Keratinocyte (primary cell): Measurements from ENCODE around the gene FGF12. TPM values are rescaled to one million over a fixed set of nuclear protein-coding genes. Genes with fewer than 3 reads are reported as not detected.

Experiments
- DNase-seq: peaks from one replicate; pipeline ENCODE4 v3.0.0-alpha.2; 2011; ENCODE audit warnings: low read depth, missing footprints, low spot score
- FAIRE-seq: peaks from 2 replicates; lab custom pipeline; 2011; peaks lifted over from hg19 to GRCh38; lab: Jason Lieb, UNC
- H2AFZ ChIP-seq: 2 replicates; pipeline ENCODE4 v1.6.0; 2012; ENCODE audit warnings: low read length, control low read depth, inconsistent platforms; ENCODE audit not compliant: control insufficient read depth
- H3K27ac ChIP-seq: 2 replicates; pipeline ENCODE4 v1.5.1; 2011; ENCODE audit warnings: low read length; ENCODE audit not compliant: control insufficient read depth, insufficient read depth
- H3K27me3 ChIP-seq: 3 replicates; pipeline ENCODE4 v1.6.0; 2011; ENCODE audit warnings: low read length; ENCODE audit not compliant: control insufficient read depth, insufficient read depth; ENCODE audit errors: extremely low read depth
- H3K36me3 ChIP-seq, 2 experiments: 2 replicates in 1 of 2; 3 replicates in 1 of 2; pipeline ENCODE4 v1.5.1; 2011; ENCODE audit warnings: low read length in 2 of 2, mild to moderate bottlenecking in 1 of 2; ENCODE audit not compliant: control insufficient read depth in 2 of 2, insufficient read depth in 2 of 2; ENCODE audit errors: extremely low read depth in 1 of 2
- H3K4me1 ChIP-seq: 3 replicates; pipeline ENCODE4 v1.5.1; 2011; ENCODE audit warnings: low read length; ENCODE audit not compliant: control insufficient read depth, insufficient read depth; ENCODE audit errors: extremely low read depth
- H3K4me2 ChIP-seq: 3 replicates; pipeline ENCODE4 v1.6.0; 2011; ENCODE audit warnings: low read depth, low read length; ENCODE audit not compliant: control insufficient read depth, insufficient read depth; ENCODE audit errors: extremely low read depth
- H3K4me3 ChIP-seq, 3 experiments: fragments of 200-600 bp in 1 of 3; sonication (generic) in 1 of 3; 2 replicates in 2 of 3; 3 replicates in 1 of 3; pipeline ENCODE4 v1.5.1; 2011 to 2016; ENCODE audit warnings: low read length in 3 of 3, mild to moderate bottlenecking in 3 of 3, control low read depth in 2 of 3, inconsistent platforms in 1 of 3, low read depth in 1 of 3, mixed read lengths in 1 of 3, mixed run types in 1 of 3, moderate library complexity in 1 of 3; ENCODE audit not compliant: control insufficient read depth in 2 of 3, insufficient read depth in 2 of 3; ENCODE audit errors: extremely low read depth in 1 of 3
- H3K79me2 ChIP-seq: 2 replicates; pipeline ENCODE4 v1.6.0; 2012; ENCODE audit warnings: low read length; ENCODE audit not compliant: control insufficient read depth, insufficient read depth
- H3K9ac ChIP-seq: 3 replicates; pipeline ENCODE4 v1.6.0; 2011; ENCODE audit warnings: low read length; ENCODE audit not compliant: control insufficient read depth, insufficient read depth; ENCODE audit errors: extremely low read depth
- H3K9me1 ChIP-seq: 3 replicates; pipeline ENCODE4 v1.6.0; 2011; ENCODE audit warnings: low read length; ENCODE audit not compliant: control insufficient read depth, insufficient read depth; ENCODE audit errors: extremely low read depth
- H3K9me3 ChIP-seq: 2 replicates; pipeline ENCODE4 v1.5.1; 2012; ENCODE audit warnings: low read depth, low read length; ENCODE audit not compliant: control insufficient read depth
- H4K20me1 ChIP-seq: 3 replicates; pipeline ENCODE4 v1.6.0; 2011; ENCODE audit warnings: low read length; ENCODE audit not compliant: control insufficient read depth, insufficient read depth; ENCODE audit errors: extremely low read depth
- CTCF ChIP-seq, 3 experiments: IDR thresholded peaks in 1 of 3; conservative IDR thresholded peaks in 1 of 3; optimal IDR thresholded peaks in 1 of 3; 2 replicates in 2 of 3; 3 replicates in 1 of 3; pipeline versions ENCODE3 to v1.5.1; 2011; ENCODE audit warnings: low read length in 3 of 3, mild to moderate bottlenecking in 3 of 3, moderate library complexity in 2 of 3, control low read depth in 1 of 3, inconsistent platforms in 1 of 3; ENCODE audit not compliant: insufficient read depth in 2 of 3; ENCODE audit errors: extremely low read depth in 1 of 3
- EZH2 ChIP-seq: IDR thresholded peaks from one replicate; pipeline ENCODE4 v1.6.1; 2012; ENCODE audit warnings: inconsistent platforms, mild to moderate bottlenecking, low read length, moderate library complexity
- dilution Hi-C: fragments of 300-500 bp; cut with MboI; formaldehyde crosslinking; loops from one replicate; pipeline ENCODE4 v1.7.0; 2020; ENCODE audit warnings: low sequenced_read_pairs; ENCODE audit not compliant: extremely low pct_ligation_motif_present
- polyA plus RNA-seq, 5 experiments: library from polyadenylated mRNA; depleted of rRNA in 3 of 5; stranded (reverse) in 3 of 5; stranded (forward) in 1 of 5; unstranded in 1 of 5; fragments of >200 nt; gene quantifications; 1 replicate in 1 of 5; 2 replicates in 3 of 5; 3 replicates in 1 of 5; pipeline versions ENCODE4 v1.2.1 to v1.2.3, GENCODE V29; 2011 to 2012; ENCODE audit warnings: missing spikeins in 2 of 5, low read depth in 1 of 5, low replicate concordance in 1 of 5

Gene FGF12
- polyA plus RNA-seq, 1 donor (not counting 4 experiments of a cell fraction or from before 2014, with no cell fraction given), result 4.1 TPM

- TF ChIP-seq CTCF (optimal IDR thresholded peaks at IDR 0.05 in 1 of 3, IDR thresholded peaks at IDR 0.05 in 1 of 3, conservative IDR thresholded peaks at IDR 0.05 in 1 of 3; ENCODE audit: extremely low read depth in 1 of 3, insufficient read depth in 2 of 3, low read length in 3 of 3) (no peak), EZH2 (peak; percentile 75)
- DNase-seq, result no peak
- no peaks in the 10 kb centered on the region for H3K9me1 ChIP-seq
- H4K20me1 ChIP-seq, result no peaks in the 10 kb centered on the region
- H3K27me3 ChIP-seq, result peaks cover 30% of the 10 kb centered on the region
- H3K9ac ChIP-seq, result no peak overlapping the region
- H3K4me3 ChIP-seq, result peak overlapping the region in 1 of 3 experiments; percentile 26
- no peaks in the 10 kb centered on the region for H3K36me3 ChIP-seq
- H3K27ac ChIP-seq, result no peak overlapping the region
- no peaks in the 10 kb centered on the region for H3K9me3 ChIP-seq
- no peaks in the 10 kb centered on the region for H3K4me1 ChIP-seq
- no peaks in the 10 kb centered on the region for H3K79me2 ChIP-seq
- H3K4me2 ChIP-seq, result peak overlapping the region; percentile 62
- dilution Hi-C loops, result no loop called here
- H2AFZ ChIP-seq, result no peak overlapping the region
- no peak for FAIRE-seq
Measured at GRCh38 chr3:192514754-192515663, 212.3 kb downstream of the FGF12 start.

- Histone ChIP-seq H3K4me3 (no peak overlapping the region), H4K20me1 (no peaks in the 10 kb centered on the region), H3K9ac (no peak overlapping the region), H3K27ac (no peak overlapping the region), H3K4me2 (peak overlapping the region; percentile 62), H3K27me3 (peaks cover 30% of the 10 kb centered on the region), H3K4me1 (no peaks in the 10 kb centered on the region), H3K79me2 (no peaks in the 10 kb centered on the region), H2AFZ (no peak overlapping the region), H3K9me1 (no peaks in the 10 kb centered on the region), H3K9me3 (no peaks in the 10 kb centered on the region), H3K36me3 (no peaks in the 10 kb centered on the region)
- FAIRE-seq, result no peak
- dilution Hi-C loops, result no loop called here
- no peak for DNase-seq
- TF ChIP-seq CTCF (optimal IDR thresholded peaks at IDR 0.05 in 1 of 3, IDR thresholded peaks at IDR 0.05 in 1 of 3, conservative IDR thresholded peaks at IDR 0.05 in 1 of 3; ENCODE audit: extremely low read depth in 1 of 3, insufficient read depth in 2 of 3, low read length in 3 of 3) (no peak), EZH2 (no peak)
Measured at GRCh38 chr3:192514081-192514753, 213.1 kb downstream of the FGF12 start.
